GM21447 (cell line): ENCODE results near the gene SYCP2.
A peak's percentile ranks its signal among the peaks of the same experiment; 100 is the strongest.

Source experiments
- ATAC-seq: cut with Tn5 transposase; IDR thresholded peaks from one replicate; pipeline ENCODE4 v1.9.1; 2021; ENCODE audit not compliant: unreplicated experiment

The SYCP2 gene

GRCh38 chr20:59945731-59946130 lies 12.3 kb upstream of the SYCP2 start:
- ATAC-seq: no peak

- no peak for ATAC-seq
Observed at GRCh38 chr20:59945175-59945574, 11.7 kb upstream of the SYCP2 start.

- no peak for ATAC-seq
Observed at GRCh38 chr20:59944726-59945125, 11.3 kb upstream of the SYCP2 start.

- ATAC-seq: no peak
Observed at GRCh38 chr20:59942245-59942644, 8.8 kb upstream of the SYCP2 start.

GRCh38 chr20:59940956-59941294 lies 7.5 kb upstream of the SYCP2 start:
- ATAC-seq: no peak

GRCh38 chr20:59940129-59940955 lies 6.9 kb upstream of the SYCP2 start, which contains the start of the genes FAM217B and PPP1R3D:
TSS of gene FAM217B (plus strand) at chr20:59940389. CDS start at chr20:59943944, 3,555 bp downstream.
TSS of gene PPP1R3D (minus strand) at chr20:59940305. CDS start at chr20:59939931, 374 bp downstream.
- peak; percentile 92 for ATAC-seq

- ATAC-seq: peak; percentile 29
Observed at GRCh38 chr20:59939879-59940128, 6.4 kb upstream of the SYCP2 start.

GRCh38 chr20:59939052-59939878 lies 5.8 kb upstream of the SYCP2 start:
- ATAC-seq: no peak

GRCh38 chr20:59938696-59939051 lies 5.2 kb upstream of the SYCP2 start:
- ATAC-seq: no peak

GRCh38 chr20:59938221-59938620 lies 4.8 kb upstream of the SYCP2 start:
- ATAC-seq: no peak

- no peak for ATAC-seq
Observed at GRCh38 chr20:59937150-59937549, 3.7 kb upstream of the SYCP2 start.

GRCh38 chr20:59936409-59936808 lies 3.0 kb upstream of the SYCP2 start:
- ATAC-seq: no peak

GRCh38 chr20:59935457-59936185 lies 2.2 kb upstream of the SYCP2 start:
- no peak for ATAC-seq

- ATAC-seq: peak; percentile 87
Observed at GRCh38 chr20:59933849-59934585, 580 bp upstream of the SYCP2 start.

GRCh38 chr20:59932616-59933295 lies 681 bp downstream of the SYCP2 start:
- ATAC-seq: no peak

- ATAC-seq: no peak
Observed at GRCh38 chr20:59931511-59932312, 1.7 kb downstream of the SYCP2 start.

- no peak for ATAC-seq
Observed at GRCh38 chr20:59925899-59926298, 7.5 kb downstream of the SYCP2 start.

- no peak for ATAC-seq
Observed at GRCh38 chr20:59925359-59925758, 8.1 kb downstream of the SYCP2 start.

- ATAC-seq: no peak
Observed at GRCh38 chr20:59923514-59923913, 9.9 kb downstream of the SYCP2 start.

- ATAC-seq: no peak
Observed at GRCh38 chr20:59920944-59921343, 12.5 kb downstream of the SYCP2 start.
